ENCODE results near the gene PLAAT5.
"Not testable (repeated sequence)": the region's sequence is repeated elsewhere in the genome, so short reads cannot be mapped to it uniquely, and the experiment has no call there.

The PLAAT5 gene

GRCh38 chr11:63444160-63444559 is 46.8 kb downstream of the PLAAT5 start:
- peaks cover 15% of the 10 kb centered on the region for H3K4me1 ChIP-seq (ENCODE audit: control insufficient read depth, insufficient read depth, low read length)
- H3K9ac ChIP-seq (ENCODE audit: low read length) = no peak overlapping the region
- peaks cover 20% of the 10 kb centered on the region; the same call in 1 of the 2 replicates for H3K9me3 ChIP-seq (ENCODE audit: control insufficient read depth, insufficient read depth, low read depth, low read length)
- H3K27me3 ChIP-seq (ENCODE audit: control insufficient read depth, insufficient read depth, low read length) = no peaks in the 10 kb centered on the region
- H3K36me3 ChIP-seq (ENCODE audit: control insufficient read depth, insufficient read depth, low read length) = peaks cover 5% of the 10 kb centered on the region; the same call in 1 of the 2 replicates
- H3K4me3 ChIP-seq (ENCODE audit: low read depth, low read length) = no peak overlapping the region
- no peak overlapping the region for H3K27ac ChIP-seq (ENCODE audit: low read depth, low read length)

GRCh38 chr11:63443714-63444113 is 47.3 kb downstream of the PLAAT5 start:
- no peak overlapping the region for H3K4me3 ChIP-seq (ENCODE audit: low read depth, low read length)
- no peak overlapping the region for H3K27ac ChIP-seq (ENCODE audit: low read depth, low read length)
- no peaks in the 10 kb centered on the region for H3K27me3 ChIP-seq (ENCODE audit: control insufficient read depth, insufficient read depth, low read length)
- peaks cover 11% of the 10 kb centered on the region for H3K4me1 ChIP-seq (ENCODE audit: control insufficient read depth, insufficient read depth, low read length)
- peaks cover 5% of the 10 kb centered on the region; the same call in 1 of the 2 replicates for H3K36me3 ChIP-seq (ENCODE audit: control insufficient read depth, insufficient read depth, low read length)
- no peak overlapping the region for H3K9ac ChIP-seq (ENCODE audit: low read length)
- H3K9me3 ChIP-seq (ENCODE audit: control insufficient read depth, insufficient read depth, low read depth, low read length) = peaks cover 20% of the 10 kb centered on the region; the same call in 1 of the 2 replicates

- H3K27me3 ChIP-seq (ENCODE audit: control insufficient read depth, insufficient read depth, low read length); H3K9ac ChIP-seq (ENCODE audit: low read length); H3K27ac ChIP-seq (ENCODE audit: low read depth, low read length); H3K36me3 ChIP-seq (ENCODE audit: control insufficient read depth, insufficient read depth, low read length); H3K4me1 ChIP-seq (ENCODE audit: control insufficient read depth, insufficient read depth, low read length); H3K4me3 ChIP-seq (ENCODE audit: low read depth, low read length); H3K9me3 ChIP-seq (ENCODE audit: control insufficient read depth, insufficient read depth, low read depth, low read length): not testable (repeated sequence)
Observed at GRCh38 chr11:63435831-63436230, 55.1 kb downstream of the PLAAT5 start.

GRCh38 chr11:63435351-63435750 is 55.6 kb downstream of the PLAAT5 start:
- H3K27ac ChIP-seq (ENCODE audit: low read depth, low read length); H3K36me3 ChIP-seq (ENCODE audit: control insufficient read depth, insufficient read depth, low read length); H3K4me1 ChIP-seq (ENCODE audit: control insufficient read depth, insufficient read depth, low read length); H3K9ac ChIP-seq (ENCODE audit: low read length); H3K4me3 ChIP-seq (ENCODE audit: low read depth, low read length); H3K27me3 ChIP-seq (ENCODE audit: control insufficient read depth, insufficient read depth, low read length): not testable (repeated sequence)
- H3K9me3 ChIP-seq (ENCODE audit: control insufficient read depth, insufficient read depth, low read depth, low read length) = peaks cover 11% of the 10 kb centered on the region

GRCh38 chr11:63430731-63431130 is 60.2 kb downstream of the PLAAT5 start:
- not testable (repeated sequence) for H3K4me3 ChIP-seq (ENCODE audit: low read depth, low read length); H3K36me3 ChIP-seq (ENCODE audit: control insufficient read depth, insufficient read depth, low read length); H3K4me1 ChIP-seq (ENCODE audit: control insufficient read depth, insufficient read depth, low read length); H3K27ac ChIP-seq (ENCODE audit: low read depth, low read length); H3K9ac ChIP-seq (ENCODE audit: low read length); H3K27me3 ChIP-seq (ENCODE audit: control insufficient read depth, insufficient read depth, low read length)
- H3K9me3 ChIP-seq (ENCODE audit: control insufficient read depth, insufficient read depth, low read depth, low read length) = peaks cover 27% of the 10 kb centered on the region

GRCh38 chr11:63427971-63428508 is 62.9 kb downstream of the PLAAT5 start:
- Histone ChIP-seq H3K4me1 (ENCODE audit: control insufficient read depth, insufficient read depth, low read length) (no peaks in the 10 kb centered on the region), H3K9ac (ENCODE audit: low read length) (no peak overlapping the region), H3K4me3 (ENCODE audit: low read depth, low read length) (no peak overlapping the region), H3K36me3 (ENCODE audit: control insufficient read depth, insufficient read depth, low read length) (no peaks in the 10 kb centered on the region), H3K9me3 (ENCODE audit: control insufficient read depth, insufficient read depth, low read depth, low read length) (peaks cover 28% of the 10 kb centered on the region), H3K27me3 (ENCODE audit: control insufficient read depth, insufficient read depth, low read length) (no peaks in the 10 kb centered on the region), H3K27ac (ENCODE audit: low read depth, low read length) (no peak overlapping the region)

GRCh38 chr11:63417174-63417852 is 73.7 kb downstream of the PLAAT5 start:
- no peak overlapping the region for H3K9ac ChIP-seq (ENCODE audit: low read length)
- no peaks in the 10 kb centered on the region for H3K27me3 ChIP-seq (ENCODE audit: control insufficient read depth, insufficient read depth, low read length)
- peaks cover 21% of the 10 kb centered on the region for H3K9me3 ChIP-seq (ENCODE audit: control insufficient read depth, insufficient read depth, low read depth, low read length)
- H3K36me3 ChIP-seq (ENCODE audit: control insufficient read depth, insufficient read depth, low read length) = no peaks in the 10 kb centered on the region
- peaks cover 4% of the 10 kb centered on the region; the same call in 1 of the 2 replicates for H3K4me1 ChIP-seq (ENCODE audit: control insufficient read depth, insufficient read depth, low read length)
- no peak overlapping the region for H3K27ac ChIP-seq (ENCODE audit: low read depth, low read length)
- no peak overlapping the region for H3K4me3 ChIP-seq (ENCODE audit: low read depth, low read length)
